ENCODE data around the gene THADA. TPM values are rescaled to one million over a fixed set of nuclear protein-coding genes. Genes with fewer than 3 reads are reported as not detected.

Gene THADA
- total and polyA plus RNA-seq, 2 donors (not counting 1 experiment from before 2014, with no cell fraction given): 9.2 to 36.2 TPM

DNA sequence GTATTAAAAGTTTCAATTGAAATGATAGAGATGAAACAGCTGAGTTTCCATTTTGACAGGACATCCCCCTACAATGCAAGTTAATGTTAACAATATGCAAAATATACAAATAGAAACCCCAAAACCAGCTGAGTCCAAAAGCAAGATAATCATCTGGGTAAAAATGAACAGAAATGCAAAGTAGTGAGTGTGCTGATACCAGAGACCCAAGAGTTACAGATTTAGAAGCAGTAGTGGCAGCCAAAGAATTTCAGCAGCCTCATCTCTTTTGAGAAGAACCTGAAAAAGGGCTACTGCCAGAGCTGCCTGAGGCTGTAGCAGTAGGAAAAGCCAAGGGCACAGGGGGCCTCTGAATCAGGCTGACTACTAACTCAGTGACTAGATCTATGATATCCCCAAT, 82.6 kb downstream of the THADA start:
- Histone ChIP-seq H3K27ac (ENCODE audit: insufficient read depth, low read length) (no peak overlapping the region), H3K9ac (ENCODE audit: insufficient read depth, low read length) (no peak overlapping the region), H3K4me3 (replicated peaks in 1 of 4; ENCODE audit: control extremely low read depth in 1 of 4, insufficient read depth in 1 of 4, low read depth in 3 of 4, low read length in 4 of 4) (no peak overlapping the region), H3K79me2 (ENCODE audit: control insufficient read depth, insufficient read depth, low read length) (no peaks in the 10 kb centered on the region), H3K36me3 (ENCODE audit: control insufficient read depth, insufficient read depth, low read length) (no peaks in the 10 kb centered on the region), H3K4me2 (ENCODE audit: extremely low read depth, insufficient read depth, low read length) (no peak overlapping the region), H3K27me3 (ENCODE audit: control insufficient read depth, insufficient read depth, low read length) (no peaks in the 10 kb centered on the region), H4K20me1 (ENCODE audit: control insufficient read depth, extremely low read depth, insufficient read depth, low read length) (no peaks in the 10 kb centered on the region), H3K4me1 (ENCODE audit: control insufficient read depth, extremely low read depth, insufficient read depth, low read length) (no peaks in the 10 kb centered on the region), H2AFZ (ENCODE audit: low read length) (no peak overlapping the region), H3K9me3 (ENCODE audit: control insufficient read depth, insufficient read depth, low read depth, low read length) (no peaks in the 10 kb centered on the region)
- TF ChIP-seq, protein P1, sequence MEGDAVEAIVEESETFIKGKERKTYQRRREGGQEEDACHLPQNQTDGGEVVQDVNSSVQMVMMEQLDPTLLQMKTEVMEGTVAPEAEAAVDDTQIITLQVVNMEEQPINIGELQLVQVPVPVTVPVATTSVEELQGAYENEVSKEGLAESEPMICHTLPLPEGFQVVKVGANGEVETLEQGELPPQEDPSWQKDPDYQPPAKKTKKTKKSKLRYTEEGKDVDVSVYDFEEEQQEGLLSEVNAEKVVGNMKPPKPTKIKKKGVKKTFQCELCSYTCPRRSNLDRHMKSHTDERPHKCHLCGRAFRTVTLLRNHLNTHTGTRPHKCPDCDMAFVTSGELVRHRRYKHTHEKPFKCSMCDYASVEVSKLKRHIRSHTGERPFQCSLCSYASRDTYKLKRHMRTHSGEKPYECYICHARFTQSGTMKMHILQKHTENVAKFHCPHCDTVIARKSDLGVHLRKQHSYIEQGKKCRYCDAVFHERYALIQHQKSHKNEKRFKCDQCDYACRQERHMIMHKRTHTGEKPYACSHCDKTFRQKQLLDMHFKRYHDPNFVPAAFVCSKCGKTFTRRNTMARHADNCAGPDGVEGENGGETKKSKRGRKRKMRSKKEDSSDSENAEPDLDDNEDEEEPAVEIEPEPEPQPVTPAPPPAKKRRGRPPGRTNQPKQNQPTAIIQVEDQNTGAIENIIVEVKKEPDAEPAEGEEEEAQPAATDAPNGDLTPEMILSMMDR (conservative IDR thresholded peaks at IDR 0.05 in 1 of 2, IDR thresholded peaks at IDR 0.05 in 1 of 2; ENCODE audit: low read depth in 1 of 2, low read length in 2 of 2): no peak
- no peak for TF ChIP-seq EZH2 (IDR thresholded peaks at IDR 0.05; ENCODE audit: low read length, missing control alignments)
- peak in 1 of 2 donors; percentile 59 for DNase-seq (ENCODE audit: low read depth in 2 of 2)

DNA sequence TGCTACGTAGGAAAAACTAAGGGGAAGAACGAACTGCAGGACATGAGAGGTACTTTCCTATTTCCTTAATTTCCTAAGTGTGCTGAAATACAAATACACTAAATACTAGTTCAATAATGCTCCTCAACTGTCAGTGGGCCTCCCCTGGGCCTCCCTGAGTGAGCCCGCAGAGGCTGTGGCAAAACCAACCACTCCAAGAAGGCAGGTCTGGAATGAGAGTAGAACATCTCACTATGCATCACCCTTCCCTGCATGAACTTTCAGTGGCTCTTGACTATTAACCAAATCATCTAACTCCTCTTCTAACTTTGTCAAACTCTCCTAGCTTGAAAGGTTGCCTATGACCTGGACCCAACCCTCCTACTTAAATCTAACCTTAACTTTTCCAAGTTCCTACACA, 84.6 kb downstream of the THADA start:
- Histone ChIP-seq H4K20me1 (ENCODE audit: control insufficient read depth, extremely low read depth, insufficient read depth, low read length) (no peaks in the 10 kb centered on the region), H2AFZ (ENCODE audit: low read length) (no peak overlapping the region), H3K4me2 (ENCODE audit: extremely low read depth, insufficient read depth, low read length) (no peak overlapping the region), H3K9ac (ENCODE audit: insufficient read depth, low read length) (no peak overlapping the region), H3K9me3 (ENCODE audit: control insufficient read depth, insufficient read depth, low read depth, low read length) (no peaks in the 10 kb centered on the region), H3K4me3 (replicated peaks in 1 of 4; ENCODE audit: control extremely low read depth in 1 of 4, insufficient read depth in 1 of 4, low read depth in 3 of 4, low read length in 4 of 4) (no peak overlapping the region), H3K27ac (ENCODE audit: insufficient read depth, low read length) (no peak overlapping the region), H3K27me3 (ENCODE audit: control insufficient read depth, insufficient read depth, low read length) (no peaks in the 10 kb centered on the region), H3K36me3 (ENCODE audit: control insufficient read depth, insufficient read depth, low read length) (no peaks in the 10 kb centered on the region), H3K79me2 (ENCODE audit: control insufficient read depth, insufficient read depth, low read length) (no peaks in the 10 kb centered on the region), H3K4me1 (ENCODE audit: control insufficient read depth, extremely low read depth, insufficient read depth, low read length) (no peaks in the 10 kb centered on the region)
- TF ChIP-seq, protein P1 (conservative IDR thresholded peaks at IDR 0.05 in 1 of 2, IDR thresholded peaks at IDR 0.05 in 1 of 2; ENCODE audit: low read depth in 1 of 2, low read length in 2 of 2): no peak
- TF ChIP-seq EZH2 (IDR thresholded peaks at IDR 0.05; ENCODE audit: low read length, missing control alignments): no peak
- no peak for DNase-seq (ENCODE audit: low read depth in 2 of 2)

DNA sequence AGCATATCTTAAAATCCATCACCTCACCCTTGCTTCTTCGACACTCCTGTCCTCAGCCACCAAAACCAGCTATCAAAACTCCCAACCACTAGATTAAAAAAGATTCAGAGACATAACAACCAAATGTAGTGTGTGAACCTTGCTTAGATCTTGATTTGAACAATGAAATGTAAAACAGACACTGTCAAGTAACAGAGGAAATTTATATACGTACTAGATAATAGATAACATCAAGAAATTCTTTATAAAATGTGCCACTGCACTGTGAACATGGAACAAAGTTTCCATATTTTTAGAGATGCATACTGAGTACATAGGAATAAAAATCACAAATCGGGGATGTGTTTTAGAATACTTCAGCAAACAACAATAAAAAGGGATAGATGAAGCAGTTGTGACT, 86.0 kb downstream of the THADA start:
- no peak for DNase-seq (ENCODE audit: low read depth in 2 of 2)
- Histone ChIP-seq H2AFZ (ENCODE audit: low read length) (no peak overlapping the region), H3K79me2 (ENCODE audit: control insufficient read depth, insufficient read depth, low read length) (no peaks in the 10 kb centered on the region), H3K4me1 (ENCODE audit: control insufficient read depth, extremely low read depth, insufficient read depth, low read length) (no peaks in the 10 kb centered on the region), H3K9ac (ENCODE audit: insufficient read depth, low read length) (no peak overlapping the region), H4K20me1 (ENCODE audit: control insufficient read depth, extremely low read depth, insufficient read depth, low read length) (no peaks in the 10 kb centered on the region), H3K9me3 (ENCODE audit: control insufficient read depth, insufficient read depth, low read depth, low read length) (no peaks in the 10 kb centered on the region), H3K27me3 (ENCODE audit: control insufficient read depth, insufficient read depth, low read length) (no peaks in the 10 kb centered on the region), H3K27ac (ENCODE audit: insufficient read depth, low read length) (no peak overlapping the region), H3K4me2 (ENCODE audit: extremely low read depth, insufficient read depth, low read length) (no peak overlapping the region), H3K4me3 (replicated peaks in 1 of 4; ENCODE audit: control extremely low read depth in 1 of 4, insufficient read depth in 1 of 4, low read depth in 3 of 4, low read length in 4 of 4) (no peak overlapping the region), H3K36me3 (ENCODE audit: control insufficient read depth, insufficient read depth, low read length) (no peaks in the 10 kb centered on the region)
- TF ChIP-seq EZH2 (IDR thresholded peaks at IDR 0.05; ENCODE audit: low read length, missing control alignments): no peak
- TF ChIP-seq, protein P1 (conservative IDR thresholded peaks at IDR 0.05 in 1 of 2, IDR thresholded peaks at IDR 0.05 in 1 of 2; ENCODE audit: low read depth in 1 of 2, low read length in 2 of 2): no peak
